ENCODE data around the gene NRG2. TPM values are rescaled to one million over a fixed set of nuclear protein-coding genes. Genes with fewer than 3 reads are reported as not detected.

The NRG2 gene
- total RNA-seq, 4 donors from 2014 or later, result 4.5 to 7.0 (median 5.4) TPM

DNA sequence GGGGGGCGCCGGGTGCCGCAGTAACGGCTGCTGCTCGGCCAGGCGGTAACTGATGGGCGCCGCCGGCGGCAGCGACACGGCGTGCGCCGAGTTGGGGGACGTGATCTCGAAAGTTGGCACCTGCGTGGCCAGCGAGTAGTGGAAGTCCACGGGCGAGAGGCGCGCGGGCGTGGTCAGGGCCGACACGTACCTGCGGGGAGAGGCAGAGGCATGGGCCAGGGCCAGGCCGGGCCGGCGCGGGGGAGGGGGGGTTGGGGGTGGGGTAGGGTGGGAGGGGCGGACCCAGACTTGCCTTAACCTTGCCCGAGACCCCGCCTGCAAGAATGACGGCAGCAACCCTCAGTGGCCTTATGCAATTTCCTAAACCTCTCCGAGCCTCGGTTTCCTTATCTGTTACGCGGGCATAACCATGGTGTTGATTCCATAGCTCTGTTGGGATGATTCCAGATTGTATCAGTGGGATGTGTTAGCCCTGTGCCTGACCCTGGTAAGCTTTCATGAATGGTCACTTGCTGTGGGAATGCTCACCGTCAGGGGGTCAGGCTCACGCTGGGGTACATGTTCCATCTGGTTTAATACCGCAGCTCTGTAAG lies 194.5 kb downstream of the NRG2 start:
- Histone ChIP-seq H3K27me3 (no peaks in the 10 kb centered on the region), H3K4me3 (peak overlapping the region; percentile 59), H3K36me3 (peaks cover 13% of the 10 kb centered on the region), H3K9me3 (no peaks in the 10 kb centered on the region), H3K4me1 (no peaks in the 10 kb centered on the region), H3K27ac (peak overlapping the region; percentile 72)
- 69% methylated on average over 24 of the region's 43 CpGs for WGBS
- DNase-seq (ENCODE audit: low spot score in 2 of 2), result peak in 1 of 2 donors; percentile 75
- no peak for TF ChIP-seq CTCF (IDR thresholded peaks at IDR 0.05)
- no peak for TF ChIP-seq POLR2AphosphoS5 (IDR thresholded peaks at IDR 0.05)
- TF ChIP-seq POLR2A (IDR thresholded peaks at IDR 0.05), result no peak
- no peak for TF ChIP-seq EP300 (IDR thresholded peaks at IDR 0.05)

DNA sequence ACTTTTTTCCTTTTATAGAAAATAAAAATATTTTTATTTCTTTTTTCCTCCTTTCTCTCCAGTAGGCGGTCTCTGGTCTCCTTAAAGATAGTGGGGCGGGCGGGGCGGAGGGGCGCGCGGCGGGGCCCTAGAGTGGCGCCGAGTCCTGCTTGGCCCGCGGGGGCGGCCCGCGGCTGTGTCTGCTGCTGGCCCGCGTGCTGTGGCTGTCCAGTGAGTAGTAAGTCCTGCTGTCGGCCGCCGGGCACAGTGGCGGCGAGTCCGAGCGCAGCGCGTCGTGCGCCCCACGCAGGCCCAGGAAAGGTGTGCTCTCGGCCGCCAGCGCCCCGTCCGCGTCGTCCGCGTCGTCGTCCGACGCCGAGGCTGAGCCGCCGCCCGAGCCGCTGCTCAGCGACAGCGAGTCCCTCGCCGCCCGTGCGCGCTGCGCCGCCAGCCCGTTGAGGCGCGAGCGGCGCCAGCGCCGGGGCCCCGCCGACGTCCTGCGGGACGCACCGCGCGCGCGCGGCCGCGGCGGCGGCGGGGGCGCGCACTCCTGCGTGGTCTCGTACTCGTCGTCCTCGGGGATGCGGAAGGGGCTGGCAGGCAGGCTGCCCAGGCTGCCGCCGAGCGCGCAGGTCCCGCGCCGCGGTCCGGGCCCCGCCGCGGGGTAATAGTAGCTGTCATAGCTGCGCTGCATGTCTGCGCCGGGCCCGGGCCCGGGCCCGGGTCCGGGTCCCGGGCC lies 195.2 kb downstream of the NRG2 start:
- Histone ChIP-seq H3K27me3 (no peaks in the 10 kb centered on the region), H3K4me3 (peak overlapping the region; percentile 59), H3K27ac (peak overlapping the region; percentile 72), H3K4me1 (no peaks in the 10 kb centered on the region), H3K9me3 (no peaks in the 10 kb centered on the region), H3K36me3 (peaks cover 13% of the 10 kb centered on the region)
- no peak for TF ChIP-seq POLR2AphosphoS5 (IDR thresholded peaks at IDR 0.05)
- TF ChIP-seq POLR2A (IDR thresholded peaks at IDR 0.05), result peak in 1 of 2 donors; percentile 9
- TF ChIP-seq EP300 (IDR thresholded peaks at IDR 0.05), result no peak
- WGBS, result 39% methylated on average over 15 of the region's 107 CpGs
- peak in 1 of 2 donors; percentile 75 for DNase-seq (ENCODE audit: low spot score in 2 of 2)

DNA sequence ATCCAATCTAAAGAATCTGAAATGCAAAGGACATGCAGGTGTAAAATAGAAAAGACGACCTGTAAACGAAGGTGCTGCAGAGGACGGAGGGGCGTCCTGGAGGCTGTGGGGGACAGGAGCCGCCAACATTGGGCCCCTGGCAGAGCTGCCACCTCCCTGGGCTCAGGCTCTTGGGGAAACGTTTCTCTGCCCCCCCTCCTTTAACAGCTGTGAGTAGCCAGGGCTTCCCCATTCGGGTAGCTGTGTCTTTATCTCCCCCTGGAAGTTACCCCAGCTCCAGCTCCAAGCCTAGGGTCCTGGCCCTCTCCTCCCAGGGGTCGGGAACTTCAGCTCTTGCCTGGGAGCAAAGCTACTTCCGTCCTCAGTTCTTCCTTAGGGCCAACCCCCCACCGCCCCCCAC lies 196.0 kb downstream of the NRG2 start:
- H3K4me1 ChIP-seq, result no peaks in the 10 kb centered on the region
- no peak for DNase-seq (ENCODE audit: low spot score in 2 of 2)
- no peak overlapping the region for H3K4me3 ChIP-seq
- no peak overlapping the region for H3K27ac ChIP-seq
- TF ChIP-seq CTCF (IDR thresholded peaks at IDR 0.05) (no peak), POLR2A (IDR thresholded peaks at IDR 0.05) (no peak), EP300 (IDR thresholded peaks at IDR 0.05) (no peak), POLR2AphosphoS5 (IDR thresholded peaks at IDR 0.05) (no peak)
- 60% methylated on average over 10 of the region's 10 CpGs for WGBS
- peaks cover 10% of the 10 kb centered on the region for H3K36me3 ChIP-seq
- no peaks in the 10 kb centered on the region for H3K9me3 ChIP-seq
- H3K27me3 ChIP-seq, result no peaks in the 10 kb centered on the region

GRCh38 chr5:139845846-139846681 lies 197.0 kb downstream of the NRG2 start:
- DNase-seq (ENCODE audit: low spot score in 2 of 2), result no peak
- 57% methylated on average over 18 of the region's 18 CpGs for WGBS
- no peaks in the 10 kb centered on the region for H3K27me3 ChIP-seq
- no peaks in the 10 kb centered on the region for H3K4me1 ChIP-seq
- no peak overlapping the region for H3K4me3 ChIP-seq
- no peaks in the 10 kb centered on the region for H3K36me3 ChIP-seq
- H3K9me3 ChIP-seq, result no peaks in the 10 kb centered on the region
- TF ChIP-seq POLR2AphosphoS5 (IDR thresholded peaks at IDR 0.05) (no peak), EP300 (IDR thresholded peaks at IDR 0.05) (no peak), POLR2A (IDR thresholded peaks at IDR 0.05) (no peak)
- H3K27ac ChIP-seq, result no peak overlapping the region

DNA sequence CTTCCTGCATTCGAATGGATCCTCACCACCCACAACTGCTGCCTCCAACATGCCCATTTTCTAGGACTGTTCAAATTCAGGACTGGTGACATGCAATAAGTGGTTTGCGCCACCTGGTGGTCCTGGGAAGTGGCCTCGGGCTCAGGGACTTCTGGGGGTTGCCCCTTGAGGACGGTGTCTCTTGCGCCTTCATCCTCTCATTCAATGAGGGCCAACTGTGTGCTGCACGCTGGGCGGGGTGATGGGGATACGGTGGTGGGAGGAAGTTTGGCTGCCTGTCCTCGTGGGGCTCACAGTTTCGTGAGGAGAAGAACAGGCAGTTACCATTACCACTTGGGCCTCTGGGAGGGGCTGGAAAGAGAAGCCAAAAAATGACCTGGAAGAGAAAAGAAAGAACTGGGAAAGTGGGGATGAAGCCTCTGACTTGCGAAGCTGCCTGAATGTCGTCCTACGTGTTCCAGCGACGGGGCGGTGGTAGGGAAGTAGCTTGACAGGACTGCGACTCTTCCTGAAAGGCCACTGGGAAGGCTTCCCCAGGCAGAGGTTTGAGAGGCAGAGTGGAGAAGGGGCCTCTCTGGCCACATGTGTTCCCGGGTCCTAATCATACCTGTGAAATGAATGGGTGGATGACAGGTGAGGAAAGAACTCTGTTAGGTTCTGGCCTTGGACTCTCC lies 198.5 kb downstream of the NRG2 start:
- H3K9me3 ChIP-seq, result no peaks in the 10 kb centered on the region
- H3K4me1 ChIP-seq, result no peaks in the 10 kb centered on the region
- no peak overlapping the region for H3K27ac ChIP-seq
- WGBS, result 61% methylated on average over 18 of the region's 18 CpGs
- H3K4me3 ChIP-seq, result no peak overlapping the region
- H3K36me3 ChIP-seq, result no peaks in the 10 kb centered on the region
- no peak for TF ChIP-seq POLR2A (IDR thresholded peaks at IDR 0.05)
- no peak for TF ChIP-seq EP300 (IDR thresholded peaks at IDR 0.05)
- TF ChIP-seq CTCF (IDR thresholded peaks at IDR 0.05), result peak; percentile 35 to 49
- H3K27me3 ChIP-seq, result no peaks in the 10 kb centered on the region
- DNase-seq (ENCODE audit: low spot score in 2 of 2), result peak; percentile 79 to 86
